Lower lobe of right lung (tissue), 2 donors: ENCODE data around the gene CENPH. TPM values are rescaled to one million over a fixed set of nuclear protein-coding genes. Genes with fewer than 3 reads are reported as not detected.

Experiments
- ATAC-seq, 2 donors: fragments of 200-7000 bp; cut with Tn5 transposase; one replicate each; pipeline ENCODE4 v1.9.1; 2020 to 2022; ENCODE audit warnings: mild to moderate bottlenecking in 2 of 2, moderate library complexity in 2 of 2
- DNase-seq: peaks from one replicate; pipeline ENCODE4 v3.0.0-alpha.2; 2020
- H3K27ac ChIP-seq: fragments of 200-600 bp; one replicate; pipeline ENCODE4 v1.8.0; 2022
- H3K27me3 ChIP-seq: fragments of 200-600 bp; one replicate; pipeline ENCODE4 v1.8.0; 2022; ENCODE audit warnings: low read depth
- H3K36me3 ChIP-seq: fragments of 200-600 bp; one replicate; pipeline ENCODE4 v1.8.0; 2022; ENCODE audit warnings: mild to moderate bottlenecking
- H3K4me1 ChIP-seq: fragments of 200-600 bp; one replicate; pipeline ENCODE4 v1.8.0; 2022
- H3K4me3 ChIP-seq: fragments of 200-600 bp; one replicate; pipeline ENCODE4 v1.8.0; 2022; ENCODE audit warnings: mild to moderate bottlenecking
- H3K9me3 ChIP-seq: fragments of 200-600 bp; one replicate; pipeline ENCODE4 v1.8.0; 2022
- CTCF ChIP-seq: fragments of 200-600 bp; IDR thresholded peaks from one replicate; pipeline ENCODE4 v1.8.0; 2022; ENCODE audit warnings: antibody characterized with exemption, mild to moderate bottlenecking
- intact Hi-C: fragments of 100-400 bp; cut with DNase I; formaldehyde crosslinking; loops from one replicate; pipeline ENCODE4 v1.11.0; 2022
- total RNA-seq: library from RNA; stranded (reverse); fragmentation: NEBNext Ultra II Directional; extraction: Animal tissue kit (Norgen Biotek cat#: 25700); gene quantifications from one replicate; pipeline ENCODE4 v1.2.1, GENCODE V29; 2021
- donor health status: DM: no; HTN: yes; CAD: no; lungs with severe emphysema.

The CENPH gene
- total RNA-seq, 1 donor from 2014 or later = 2.9 TPM

DNA sequence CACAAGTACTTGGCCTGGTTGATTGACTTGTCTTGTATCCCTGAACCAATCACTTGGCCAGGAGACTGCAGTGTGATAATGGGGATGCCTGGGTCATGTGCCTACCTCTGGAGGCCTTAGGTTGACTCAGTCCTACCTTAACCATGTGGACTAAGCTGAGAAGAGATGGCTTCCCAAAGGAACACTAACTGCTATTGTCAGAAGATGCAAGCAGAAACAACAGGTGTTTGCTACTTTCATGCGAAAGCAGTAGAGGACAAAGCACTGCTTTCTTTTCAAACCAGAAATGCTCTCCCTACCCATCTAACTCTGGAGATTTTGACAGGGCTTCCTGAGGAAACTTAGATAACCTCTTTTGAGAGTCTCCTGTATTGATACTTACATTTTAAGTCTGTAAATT, 68.2 kb downstream of the CENPH start:
- ATAC-seq (no peak), DNase-seq (no peak)
- Histone ChIP-seq H3K4me1 (no peaks in the 10 kb centered on the region), H3K36me3 (peaks cover 66% of the 10 kb centered on the region), H3K27me3 (no peaks in the 10 kb centered on the region), H3K9me3 (no peaks in the 10 kb centered on the region), H3K4me3 (no peak overlapping the region), H3K27ac (no peak overlapping the region)
- TF ChIP-seq CTCF = no peak
- intact Hi-C loops = no loop called here

Other genes with a start within 250 kb of the CENPH start
- gene SLC30A5, start 95.6 kb upstream of the CENPH start, total RNA-seq = 62.7 TPM
- gene CCNB1, start 22.4 kb upstream of the CENPH start, total RNA-seq = 4.4 TPM
- 29.6 TPM for gene CDK7, start 45.3 kb downstream of the CENPH start, total RNA-seq
- gene CCDC125, start 143.2 kb downstream of the CENPH start, total RNA-seq = 13.0 TPM
- gene AK6, start 179.9 kb downstream of the CENPH start, total RNA-seq = 29.1 TPM
- 35.7 TPM for gene TAF9, start 179.9 kb downstream of the CENPH start, total RNA-seq
- 19.5 TPM for gene RAD17, start 180.2 kb downstream of the CENPH start, total RNA-seq
- gene MARVELD2, start 225.5 kb downstream of the CENPH start, total RNA-seq = 26.2 TPM